H1 (cell line): ENCODE measurements around the gene TGFA. TPM values are rescaled to one million over a fixed set of nuclear protein-coding genes. Genes with fewer than 3 reads are reported as not detected.
A peak's percentile ranks its signal among the peaks of the same experiment; 100 is the strongest.

Experiments
- CTCF ChIA-PET: fragments of 300-600 bp; sonication (Branson Sonifier 250); formaldehyde crosslinking; loops from one replicate; lab custom pipeline; 2021; ENCODE audit not compliant: partially characterized antibody; lab: Charles Lee
- POLR2A ChIA-PET: fragments of 300-600 bp; sonication (Branson Sonifier 250); formaldehyde crosslinking; loops from one replicate; lab custom pipeline; 2021; ENCODE audit warnings: inconsistent platforms; ENCODE audit not compliant: partially characterized antibody; lab: Charles Lee
- DNase-seq, 2 experiments: peaks; one replicate each; pipeline versions ENCODE4 v3.0.0 to v3.0.0-alpha.2; 2010 to 2022; ENCODE audit warnings: low spot score in 2 of 2, low read depth in 1 of 2, mixed read lengths in 1 of 2
- FAIRE-seq: peaks from 2 replicates; lab custom pipeline; 2011; peaks lifted over from hg19 to GRCh38; lab: Jason Lieb, UNC
- H2AFZ ChIP-seq: 2 replicates; pipeline ENCODE4 v1.8.1; 2012; ENCODE audit warnings: low read length, inconsistent platforms
- H2AK5ac ChIP-seq: 2 replicates; pipeline ENCODE4 v1.6.1; 2013; ENCODE audit warnings: low read depth, low read length
- H2BK120ac ChIP-seq: replicated peaks from 2 replicates; pipeline ENCODE3; 2013; ENCODE audit warnings: low read depth, low read length, inconsistent platforms
- H2BK12ac ChIP-seq: 2 replicates; pipeline ENCODE4 v1.6.1; 2013; ENCODE audit warnings: low read depth, low read length
- H2BK15ac ChIP-seq: 2 replicates; pipeline ENCODE4 v1.6.1; 2013; ENCODE audit warnings: low read length
- H2BK20ac ChIP-seq: 2 replicates; pipeline ENCODE4 v1.6.1; 2013; ENCODE audit warnings: low read length
- H2BK5ac ChIP-seq: 2 replicates; pipeline ENCODE4 v1.6.1; 2013; ENCODE audit warnings: low read depth, low read length
- H3K14ac ChIP-seq: 2 replicates; pipeline ENCODE4 v1.6.1; 2013; ENCODE audit warnings: inconsistent platforms; ENCODE audit not compliant: insufficient read length
- H3K18ac ChIP-seq: 2 replicates; pipeline ENCODE4 v1.6.1; 2013; ENCODE audit warnings: low read length; ENCODE audit errors: extremely low read depth
- H3K23ac ChIP-seq: 2 replicates; pipeline ENCODE4 v1.6.1; 2013; ENCODE audit warnings: inconsistent platforms; ENCODE audit not compliant: insufficient read length
- H3K23me2 ChIP-seq: 2 replicates; pipeline ENCODE4 v1.6.1; 2013; ENCODE audit warnings: low read depth, low read length
- H3K27ac ChIP-seq: 2 replicates; pipeline ENCODE4 v1.6.1; 2011; ENCODE audit warnings: low read depth, low read length, inconsistent platforms
- H3K27me3 ChIP-seq, 4 experiments: replicated peaks in 1 of 4; 1 replicate in 1 of 4; 2 replicates in 3 of 4; pipeline versions ENCODE4 v1.6.1 to v1.8.1; 2011 to 2013; ENCODE audit warnings: low read length in 3 of 4, mild to moderate bottlenecking in 3 of 4, inconsistent platforms in 2 of 4, mixed read lengths in 2 of 4, moderate library complexity in 1 of 4; ENCODE audit not compliant: control insufficient read depth in 3 of 4, insufficient read depth in 3 of 4; ENCODE audit errors: extremely low read depth in 1 of 4
- H3K36me3 ChIP-seq, 4 experiments: 2 replicates each; pipeline versions ENCODE4 v1.6.1 to v1.8.1; 2011 to 2013; ENCODE audit warnings: mild to moderate bottlenecking in 4 of 4, low read length in 3 of 4, moderate library complexity in 2 of 4, control low read depth in 1 of 4, inconsistent platforms in 1 of 4; ENCODE audit not compliant: insufficient read depth in 4 of 4, control insufficient read depth in 2 of 4
- H3K4ac ChIP-seq: replicated peaks from 2 replicates; pipeline ENCODE3; 2013; ENCODE audit warnings: low read length, low read depth, mixed read lengths, inconsistent platforms; ENCODE audit not compliant: insufficient read length
- H3K4me1 ChIP-seq, 4 experiments: replicated peaks in 1 of 4; 1 replicate in 1 of 4; 2 replicates in 3 of 4; pipeline versions ENCODE4 v1.6.1 to v1.8.1; 2011 to 2013; ENCODE audit warnings: low read length in 3 of 4, inconsistent platforms in 2 of 4, mixed read lengths in 1 of 4; ENCODE audit not compliant: insufficient read depth in 4 of 4, control insufficient read depth in 3 of 4
- H3K4me2 ChIP-seq, 2 experiments: 2 replicates each; pipeline versions ENCODE4 v1.6.1 to v1.8.1; 2011 to 2013; ENCODE audit warnings: low read depth in 2 of 2, low read length in 2 of 2, control low read depth in 1 of 2, inconsistent platforms in 1 of 2, mild to moderate bottlenecking in 1 of 2; ENCODE audit not compliant: insufficient read depth in 1 of 2
- H3K4me3 ChIP-seq, 4 experiments: fragments of 200-600, 300-600 bp in 1 of 4; sonication (generic), shearing (Covaris generic), sonication (Bioruptor Twin) in 1 of 4; 2 replicates each; pipeline versions ENCODE4 v1.5.1 to v1.8.1; 2011 to 2016; ENCODE audit warnings: low read length in 4 of 4, low read depth in 3 of 4, control low read depth in 2 of 4, inconsistent platforms in 2 of 4, mild to moderate bottlenecking in 2 of 4, mixed read lengths in 1 of 4, moderate library complexity in 1 of 4; ENCODE audit not compliant: insufficient read depth in 2 of 4; ENCODE audit errors: extremely low read depth in 1 of 4
- H3K56ac ChIP-seq: replicated peaks from 2 replicates; pipeline ENCODE3; 2013; ENCODE audit warnings: low read depth, mild to moderate bottlenecking, mixed read lengths, low read length, inconsistent platforms; ENCODE audit not compliant: insufficient read length
- H3K79me1 ChIP-seq: 2 replicates; pipeline ENCODE4 v1.6.1; 2013; ENCODE audit warnings: low read depth, low read length, control low read depth
- H3K79me2 ChIP-seq, 2 experiments: 2 replicates each; pipeline versions ENCODE4 v1.6.1 to v1.8.1; 2012 to 2013; ENCODE audit warnings: low read length in 2 of 2, mild to moderate bottlenecking in 2 of 2, inconsistent platforms in 1 of 2; ENCODE audit not compliant: insufficient read depth in 2 of 2, control insufficient read depth in 1 of 2
- H3K9ac ChIP-seq, 4 experiments: replicated peaks in 1 of 4; 1 replicate in 1 of 4; 2 replicates in 3 of 4; pipeline versions ENCODE4 v1.6.1 to v1.8.1; 2011 to 2013; ENCODE audit warnings: low read depth in 3 of 4, low read length in 3 of 4, control low read depth in 2 of 4, mild to moderate bottlenecking in 2 of 4, moderate library complexity in 2 of 4, inconsistent platforms in 1 of 4; ENCODE audit errors: extremely low read depth in 1 of 4
- H3K9me3 ChIP-seq, 2 experiments: 2 replicates each; pipeline versions ENCODE4 v1.6.1 to v1.8.1; 2012 to 2013; ENCODE audit warnings: mild to moderate bottlenecking in 2 of 2, moderate library complexity in 2 of 2, control low read depth in 1 of 2, inconsistent platforms in 1 of 2, low read depth in 1 of 2, low read length in 1 of 2, mixed read lengths in 1 of 2; ENCODE audit not compliant: insufficient read depth in 2 of 2
- H4K20me1 ChIP-seq, 2 experiments: replicated peaks in 1 of 2; 2 replicates each; pipeline versions ENCODE3 to v1.8.1; 2011 to 2013; ENCODE audit warnings: inconsistent platforms in 2 of 2, low read length in 2 of 2, mild to moderate bottlenecking in 1 of 2; ENCODE audit not compliant: insufficient read depth in 2 of 2, control insufficient read depth in 1 of 2
- H4K5ac ChIP-seq: 2 replicates; pipeline ENCODE4 v1.6.1; 2013; ENCODE audit warnings: low read length, low read depth, mixed read lengths, inconsistent platforms; ENCODE audit not compliant: insufficient read length
- H4K8ac ChIP-seq: 2 replicates; pipeline ENCODE4 v1.8.0; 2013; ENCODE audit warnings: mild to moderate bottlenecking, moderate library complexity, low read length, inconsistent platforms; ENCODE audit not compliant: insufficient read depth; ENCODE audit errors: extremely low read depth
- H4K91ac ChIP-seq: replicated peaks from 2 replicates; pipeline ENCODE3; 2013; ENCODE audit warnings: low read length, mixed read lengths, inconsistent platforms; ENCODE audit not compliant: insufficient read length
- BACH1 ChIP-seq: IDR thresholded peaks from 2 replicates; pipeline ENCODE4 v1.6.1; 2012; ENCODE audit warnings: low read length, improper control_type of control experiment
- CBX8 ChIP-seq: fragments of 300-800, 300-1000 bp; sonication (generic); IDR thresholded peaks from 2 replicates; pipeline ENCODE4 v1.7.1; 2016; ENCODE audit warnings: low read depth, low read length, borderline replicate concordance
- EZH2 ChIP-seq: fragments of 200-600 bp; sonication (generic); IDR thresholded peaks from 2 replicates; pipeline ENCODE4 v1.7.1; 2012; ENCODE audit warnings: low read depth, mild to moderate bottlenecking, moderate library complexity, low read length, inconsistent platforms; ENCODE audit not compliant: severe bottlenecking
- FOSL1 ChIP-seq: IDR thresholded peaks from 2 replicates; pipeline ENCODE4 v1.6.1; 2011; ENCODE audit warnings: mild to moderate bottlenecking, low read depth, low read length, moderate library complexity; ENCODE audit not compliant: insufficient read depth
- MAX ChIP-seq: IDR thresholded peaks from 2 replicates; pipeline ENCODE4 v1.6.1; 2012; ENCODE audit warnings: inconsistent platforms
- NANOG ChIP-seq: IDR thresholded peaks from 2 replicates; pipeline ENCODE4 v1.6.1; 2011; ENCODE audit warnings: low read length, low read depth, mild to moderate bottlenecking, inconsistent platforms; ENCODE audit not compliant: insufficient read depth, poor library complexity, severe bottlenecking
- POLR2A ChIP-seq, 2 experiments: IDR thresholded peaks; 1 replicate in 1 of 2; 2 replicates in 1 of 2; pipeline ENCODE4 v1.6.1; 2011; ENCODE audit warnings: low read depth in 2 of 2, low read length in 2 of 2, mild to moderate bottlenecking in 2 of 2; ENCODE audit errors: control extremely low read depth in 1 of 2
- SIN3A ChIP-seq, 2 experiments: IDR thresholded peaks in 1 of 2; conservative IDR thresholded peaks in 1 of 2; 2 replicates each; pipeline ENCODE4 v1.6.1; 2011 to 2012; ENCODE audit warnings: low read length in 2 of 2, improper control_type of control experiment in 1 of 2, low read depth in 1 of 2, mild to moderate bottlenecking in 1 of 2
- SP4 ChIP-seq: IDR thresholded peaks from 2 replicates; pipeline ENCODE4 v1.6.1; 2012; ENCODE audit warnings: low read length, inconsistent platforms
- TCF12 ChIP-seq: IDR thresholded peaks from 2 replicates; pipeline ENCODE4 v1.6.1; 2011; ENCODE audit warnings: low read depth, mild to moderate bottlenecking, low read length
- USF2 ChIP-seq: IDR thresholded peaks from 2 replicates; pipeline ENCODE4 v1.6.1; 2011; ENCODE audit warnings: low read length, improper control_type of control experiment
- YY1 ChIP-seq: IDR thresholded peaks from 2 replicates; pipeline ENCODE4 v1.6.1; 2011; ENCODE audit warnings: low read depth, mild to moderate bottlenecking, low read length
- ZNF274 ChIP-seq: IDR thresholded peaks from 2 replicates; pipeline ENCODE4 v1.7.0; 2012; ENCODE audit warnings: low read length, borderline replicate concordance; ENCODE audit errors: extremely low read depth
- WGBS, 2 experiments: shearing (Covaris generic) in 1 of 2; methylation state at CpG; one replicate each; pipeline versions ENCODE4 v1.1.6 to v1.1.7; 2013 to 2015; ENCODE audit warnings: low lambda C conversion rate in 2 of 2, mixed read lengths in 2 of 2, inconsistent platforms in 1 of 2, low coverage in 1 of 2, missing lambda C conversion rate in 1 of 2; ENCODE audit not compliant: insufficient replicate concordance in 2 of 2, insufficient coverage in 1 of 2, insufficient read length in 1 of 2; ENCODE audit errors: extremely low coverage in 1 of 2, missing lambda C conversion rate in 1 of 2; 5-methylcytosine and 5-hydroxymethylcytosine counted together
- polyA plus RNA-seq, 7 experiments: library from polyadenylated mRNA; depleted of rRNA in 3 of 7; stranded (reverse) in 5 of 7; unstranded in 2 of 7; fragments of >200 nt in 5 of 7; fragments of 200-250 nt in 2 of 7; gene quantifications; 1 replicate in 5 of 7; 2 replicates in 1 of 7; 4 replicates in 1 of 7; pipeline versions ENCODE4 v1.2.1 to v1.2.3, GENCODE V29; 2011 to 2013; ENCODE audit warnings: missing spikeins in 2 of 7, mixed read lengths in 2 of 7
- total RNA-seq: library from RNA; stranded (reverse); fragmentation: NEBNext Ultra II Directional; extraction: Animal tissue kit (Norgen Biotek cat#: 25700); gene quantifications from 2 replicates; pipeline ENCODE4 v1.2.1, GENCODE V29; 2021

Gene TGFA
- total and polyA plus RNA-seq, 2 of the 8 experiments (the other 6 are each of a cell fraction or from before 2014, with no cell fraction given) = 1.8 to 3.7 TPM

- ChIA-PET CTCF (interaction anchor here (0.6 to 3.1 kb wide), 42 partner anchors 8 to 210 kb away, joined by 3 to 21 read pairs (median 4); no protein-coding TSS in a partner anchor), POLR2A (interaction anchor here (1.1 kb wide), 1 partner anchor 11 kb away, joined by 4 read pairs; no protein-coding TSS in a partner anchor)
- 68% methylated on average over 3 of the region's 3 CpGs; no CpG with 5 or more reads in 1 of the 2 experiments for WGBS, 2 experiments
- H4K5ac ChIP-seq = no peak overlapping the region
- no peak overlapping the region for H3K4ac ChIP-seq
- no peak overlapping the region for H2BK120ac ChIP-seq
- no peaks in the 10 kb centered on the region for H3K36me3 ChIP-seq
- no peak overlapping the region for H4K91ac ChIP-seq
- H4K20me1 ChIP-seq = no peaks in the 10 kb centered on the region
- no peak overlapping the region for H2BK20ac ChIP-seq
- H3K9ac ChIP-seq = no peak overlapping the region
- FAIRE-seq = no peak
- H3K18ac ChIP-seq = no peak overlapping the region
- H3K14ac ChIP-seq = no peak overlapping the region
- no peak overlapping the region for H2BK15ac ChIP-seq
- no peak overlapping the region for H3K27ac ChIP-seq
- 0 out of 2 replicates have a peak overlapping the region, but pooled peaks have one; percentile 23 for H4K8ac ChIP-seq
- no peak overlapping the region for H3K56ac ChIP-seq
- peaks cover 0 to 10% (median 4%) of the 10 kb centered on the region in 4 experiments; a peak in 5 of 7 replicates for H3K4me1 ChIP-seq
- H2BK12ac ChIP-seq = peak overlapping the region; percentile 71; the same call in 1 of the 2 replicates
- no peak overlapping the region for H3K4me3 ChIP-seq
- H3K79me1 ChIP-seq = no peaks in the 10 kb centered on the region
- no peak overlapping the region for H2AK5ac ChIP-seq
- H2BK5ac ChIP-seq = peak overlapping the region; percentile 45; the same call in 1 of the 2 replicates
- no peak overlapping the region for H3K4me2 ChIP-seq
- no peaks in the 10 kb centered on the region for H3K9me3 ChIP-seq
- no peaks in the 10 kb centered on the region for H3K23me2 ChIP-seq
- H3K27me3 ChIP-seq = no peaks in the 10 kb centered on the region
- no peak overlapping the region for H2AFZ ChIP-seq
- no peak for DNase-seq
- no peak overlapping the region for H3K23ac ChIP-seq
- no peaks in the 10 kb centered on the region for H3K79me2 ChIP-seq
- no peak for TF ChIP-seq NANOG
- no peak for TF ChIP-seq SP4
- no peak for TF ChIP-seq POLR2A (IDR thresholded peaks at IDR 0.05; ENCODE audit: control extremely low read depth in 1 of 2, low read depth in 2 of 2, low read length in 2 of 2)
- TF ChIP-seq MAX = peak; percentile 73
- TF ChIP-seq SIN3A (conservative IDR thresholded peaks at IDR 0.05 in 1 of 2, IDR thresholded peaks at IDR 0.05 in 1 of 2; ENCODE audit: low read depth in 1 of 2, low read length in 2 of 2) = no peak
- TF ChIP-seq FOSL1 = peak; percentile 79
- no peak for TF ChIP-seq YY1
- TF ChIP-seq TCF12 = no peak
- TF ChIP-seq BACH1 = no peak
- no peak for TF ChIP-seq ZNF274
- TF ChIP-seq USF2 = no peak
- TF ChIP-seq EZH2 = no peak
- no peak for TF ChIP-seq CBX8
These were observed 93.3 kb downstream of the TGFA start for GRCh38 chr2:70460333-70460732.
